B cell (primary cell): Measurements from ENCODE around the gene DAG1. TPM values are rescaled to one million over a fixed set of nuclear protein-coding genes. Genes with fewer than 3 reads are reported as not detected.

Experiments used
- ATAC-seq: fragments of 200-7000 bp; cut with Tn5 transposase; one replicate; pipeline ENCODE4 v1.10.0; 2021; ENCODE audit warnings: low read depth, mild to moderate bottlenecking, moderate number of reproducible peaks, moderate library complexity
- CTCF ChIA-PET: fragments of 350-600 bp; sonication (Branson Sonifier 250); formaldehyde crosslinking; loops from one replicate; lab custom pipeline; 2021; ENCODE audit warnings: antibody characterized with exemption, inconsistent platforms; lab: Charles Lee
- POLR2A ChIA-PET: fragments of 350-600 bp; sonication (Branson Sonifier 250); formaldehyde crosslinking; loops from one replicate; lab custom pipeline; 2021; ENCODE audit warnings: antibody characterized with exemption; lab: Charles Lee
- DNase-seq: peaks from one replicate; pipeline ENCODE4 v3.0.0; 2013
- H2AFZ ChIP-seq: 2 replicates; pipeline ENCODE4 v1.6.1; 2012; ENCODE audit warnings: mild to moderate bottlenecking, low read depth, low read length; ENCODE audit not compliant: insufficient read depth, poor library complexity, severe bottlenecking
- H3K27ac ChIP-seq, 2 donors: 1 replicate in 1 of 2; 2 replicates in 1 of 2; pipeline ENCODE4 v1.5.1; 2012 to 2013; ENCODE audit warnings: low read length in 2 of 2, mild to moderate bottlenecking in 2 of 2, moderate library complexity in 1 of 2
- H3K27me3 ChIP-seq, 4 experiments: fragments of 200-600 bp in 1 of 4; sonication (generic) in 1 of 4; replicated peaks in 1 of 4; 1 replicate in 2 of 4; 2 replicates in 2 of 4; pipeline versions ENCODE4 v1.6.1 to v1.7.0; 2013 to 2016; ENCODE audit warnings: low read length in 3 of 4, mild to moderate bottlenecking in 2 of 4, mixed read lengths in 1 of 4, moderate library complexity in 1 of 4; ENCODE audit not compliant: insufficient read depth in 4 of 4, control insufficient read depth in 3 of 4; ENCODE audit errors: control extremely low read depth in 1 of 4
- H3K36me3 ChIP-seq, 2 experiments: replicated peaks in 1 of 2; 1 replicate in 1 of 2; 2 replicates in 1 of 2; pipeline versions ENCODE4 v1.6.1 to v1.7.1; 2013; ENCODE audit warnings: low read length in 1 of 2; ENCODE audit not compliant: insufficient read depth in 2 of 2, control insufficient read depth in 1 of 2; ENCODE audit errors: control extremely low read depth in 1 of 2, extremely low read depth in 1 of 2
- H3K4me1 ChIP-seq, 2 donors: fragments of 200-600 bp in 1 of 2; sonication (generic) in 1 of 2; 1 replicate in 1 of 2; 2 replicates in 1 of 2; pipeline versions ENCODE4 v1.5.1 to v1.6.1; 2013 to 2017; ENCODE audit warnings: low read length in 2 of 2; ENCODE audit not compliant: control insufficient read depth in 2 of 2, insufficient read depth in 2 of 2
- H3K4me2 ChIP-seq: replicated peaks from 2 replicates; pipeline ENCODE3; 2012; ENCODE audit warnings: mild to moderate bottlenecking, low read depth, low read length; ENCODE audit not compliant: poor library complexity, severe bottlenecking
- H3K4me3 ChIP-seq, 5 experiments: fragments of 200-600 bp in 1 of 5; sonication (generic) in 1 of 5; 1 replicate in 3 of 5; 2 replicates in 2 of 5; pipeline versions ENCODE4 v1.5.1 to v1.7.0; 2011 to 2016; ENCODE audit warnings: low read length in 4 of 5, mild to moderate bottlenecking in 4 of 5, low read depth in 2 of 5, control low read depth in 1 of 5, moderate library complexity in 1 of 5; ENCODE audit not compliant: insufficient read depth in 1 of 5; ENCODE audit errors: control extremely low read depth in 1 of 5, extremely low read depth in 1 of 5
- H3K79me2 ChIP-seq: fragments of 200-600 bp; sonication (generic); one replicate; pipeline ENCODE4 v1.6.0; 2016; ENCODE audit warnings: low read length; ENCODE audit not compliant: control insufficient read depth, insufficient read depth
- H3K9ac ChIP-seq: fragments of 200-600 bp; sonication (generic); 2 replicates; pipeline ENCODE4 v1.6.1; 2017; ENCODE audit warnings: mild to moderate bottlenecking, low read length, moderate library complexity
- H3K9me3 ChIP-seq, 3 donors: one replicate each; pipeline versions ENCODE4 v1.6.1 to v1.7.1; 2013; ENCODE audit warnings: low read length in 2 of 3; ENCODE audit not compliant: control insufficient read depth in 2 of 3, insufficient read depth in 1 of 3; ENCODE audit errors: control extremely low read depth in 1 of 3
- H4K20me1 ChIP-seq: 2 replicates; pipeline ENCODE4 v1.6.0; 2012; ENCODE audit warnings: mild to moderate bottlenecking, low read length; ENCODE audit not compliant: insufficient read depth, control insufficient read depth, poor library complexity, severe bottlenecking
- H3K27ac Mint-ChIP-seq: one replicate; pipeline ENCODE4 v1.8.0; 2021; ENCODE audit warnings: mixed read lengths
- H3K27me3 Mint-ChIP-seq: one replicate; pipeline ENCODE4 v1.8.0; 2021; ENCODE audit warnings: mixed read lengths
- H3K4me1 Mint-ChIP-seq: one replicate; pipeline ENCODE4 v1.8.0; 2021; ENCODE audit warnings: mixed read lengths
- H3K4me3 Mint-ChIP-seq: one replicate; pipeline ENCODE4 v1.8.0; 2021; ENCODE audit warnings: mixed read lengths
- H3K9me3 Mint-ChIP-seq: one replicate; pipeline ENCODE4 v1.8.0; 2022; ENCODE audit warnings: mixed read lengths; ENCODE audit not compliant: insufficient read depth
- EZH2 ChIP-seq: IDR thresholded peaks from 2 replicates; pipeline ENCODE4 v1.6.1; 2012; ENCODE audit warnings: borderline replicate concordance, low read depth, mild to moderate bottlenecking, moderate library complexity, low read length; ENCODE audit not compliant: insufficient read depth, poor library complexity, severe bottlenecking
- WGBS: methylation state at CpG from one replicate; pipeline ENCODE4 v1.1.5; 2013; ENCODE audit warnings: missing lambda C conversion rate; ENCODE audit not compliant: insufficient coverage; 5-methylcytosine and 5-hydroxymethylcytosine counted together
- intact Hi-C: fragments of 100-400 bp; cut with micrococcal nuclease; formaldehyde crosslinking; loops from one replicate; pipeline ENCODE4 v1.10.0; 2022
- polyA plus RNA-seq: library from polyadenylated mRNA; depleted of rRNA; stranded (reverse); fragments of >200 nt; gene quantifications from 2 replicates; pipeline ENCODE4 v1.2.3, GENCODE V29; 2012
- total RNA-seq, 2 donors: library from RNA; stranded (reverse); fragments of 120-200 nt in 1 of 2; gene quantifications; 1 replicate in 1 of 2; 2 replicates in 1 of 2; pipeline versions ENCODE4 v1.2.3 to v1.2.4, GENCODE V29; 2013 to 2022
- TF ChIP-seq, protein P1 (sequence below): fragments of 200-600 bp; IDR thresholded peaks from one replicate; pipeline ENCODE4 v1.8.0; 2022; ENCODE audit warnings: antibody characterized with exemption, mild to moderate bottlenecking

Gene DAG1
- total and polyA plus RNA-seq, 2 donors (not counting 1 experiment from before 2014, with no cell fraction given), result 9.6 to 27.2 TPM

DNA sequence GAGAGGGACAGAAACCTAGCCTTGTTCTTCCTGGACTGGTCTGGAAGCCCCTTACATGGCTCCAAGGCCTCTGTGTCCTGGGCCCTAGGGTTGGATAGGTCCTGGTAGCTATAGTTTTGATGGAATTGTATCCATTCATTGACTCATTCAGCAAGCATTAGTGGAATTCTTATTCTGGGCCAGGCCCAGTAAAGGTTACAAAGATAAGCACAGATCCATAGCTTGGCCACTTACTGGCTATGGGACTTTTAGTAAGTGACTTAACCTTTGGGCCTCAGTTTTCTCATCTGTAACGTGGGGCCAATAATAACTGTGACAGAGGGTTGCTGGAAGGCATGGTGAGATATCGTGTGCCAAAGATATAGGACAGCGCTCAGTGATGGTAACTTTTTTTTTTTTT, 13.6 kb upstream of the DAG1 start:
- intact Hi-C loops, result no loop called here
- H3K4me1 Mint-ChIP-seq, result no peaks in the 10 kb centered on the region
- no peaks in the 10 kb centered on the region for H3K9me3 Mint-ChIP-seq
- Histone ChIP-seq H3K4me1 (no peaks in the 10 kb centered on the region), H3K36me3 (no peaks in the 10 kb centered on the region), H3K79me2 (no peaks in the 10 kb centered on the region), H3K4me3 (no peak overlapping the region), H3K4me2 (no peak overlapping the region), H3K27me3 (no peaks in the 10 kb centered on the region), H2AFZ (no peak overlapping the region), H3K9me3 (no peaks in the 10 kb centered on the region), H4K20me1 (no peaks in the 10 kb centered on the region), H3K27ac (no peak overlapping the region), H3K9ac (no peak overlapping the region)
- no peak overlapping the region for H3K4me3 Mint-ChIP-seq
- WGBS, result 100% methylated on average over 2 of the region's 3 CpGs
- no peak overlapping the region for H3K27ac Mint-ChIP-seq
- ChIA-PET CTCF (no interaction called here), POLR2A (no interaction called here)
- ATAC-seq (no peak), DNase-seq (no peak)
- TF ChIP-seq EZH2, result no peak
- TF ChIP-seq, protein P1, sequence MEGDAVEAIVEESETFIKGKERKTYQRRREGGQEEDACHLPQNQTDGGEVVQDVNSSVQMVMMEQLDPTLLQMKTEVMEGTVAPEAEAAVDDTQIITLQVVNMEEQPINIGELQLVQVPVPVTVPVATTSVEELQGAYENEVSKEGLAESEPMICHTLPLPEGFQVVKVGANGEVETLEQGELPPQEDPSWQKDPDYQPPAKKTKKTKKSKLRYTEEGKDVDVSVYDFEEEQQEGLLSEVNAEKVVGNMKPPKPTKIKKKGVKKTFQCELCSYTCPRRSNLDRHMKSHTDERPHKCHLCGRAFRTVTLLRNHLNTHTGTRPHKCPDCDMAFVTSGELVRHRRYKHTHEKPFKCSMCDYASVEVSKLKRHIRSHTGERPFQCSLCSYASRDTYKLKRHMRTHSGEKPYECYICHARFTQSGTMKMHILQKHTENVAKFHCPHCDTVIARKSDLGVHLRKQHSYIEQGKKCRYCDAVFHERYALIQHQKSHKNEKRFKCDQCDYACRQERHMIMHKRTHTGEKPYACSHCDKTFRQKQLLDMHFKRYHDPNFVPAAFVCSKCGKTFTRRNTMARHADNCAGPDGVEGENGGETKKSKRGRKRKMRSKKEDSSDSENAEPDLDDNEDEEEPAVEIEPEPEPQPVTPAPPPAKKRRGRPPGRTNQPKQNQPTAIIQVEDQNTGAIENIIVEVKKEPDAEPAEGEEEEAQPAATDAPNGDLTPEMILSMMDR, result no peak
- no peaks in the 10 kb centered on the region for H3K27me3 Mint-ChIP-seq

DNA sequence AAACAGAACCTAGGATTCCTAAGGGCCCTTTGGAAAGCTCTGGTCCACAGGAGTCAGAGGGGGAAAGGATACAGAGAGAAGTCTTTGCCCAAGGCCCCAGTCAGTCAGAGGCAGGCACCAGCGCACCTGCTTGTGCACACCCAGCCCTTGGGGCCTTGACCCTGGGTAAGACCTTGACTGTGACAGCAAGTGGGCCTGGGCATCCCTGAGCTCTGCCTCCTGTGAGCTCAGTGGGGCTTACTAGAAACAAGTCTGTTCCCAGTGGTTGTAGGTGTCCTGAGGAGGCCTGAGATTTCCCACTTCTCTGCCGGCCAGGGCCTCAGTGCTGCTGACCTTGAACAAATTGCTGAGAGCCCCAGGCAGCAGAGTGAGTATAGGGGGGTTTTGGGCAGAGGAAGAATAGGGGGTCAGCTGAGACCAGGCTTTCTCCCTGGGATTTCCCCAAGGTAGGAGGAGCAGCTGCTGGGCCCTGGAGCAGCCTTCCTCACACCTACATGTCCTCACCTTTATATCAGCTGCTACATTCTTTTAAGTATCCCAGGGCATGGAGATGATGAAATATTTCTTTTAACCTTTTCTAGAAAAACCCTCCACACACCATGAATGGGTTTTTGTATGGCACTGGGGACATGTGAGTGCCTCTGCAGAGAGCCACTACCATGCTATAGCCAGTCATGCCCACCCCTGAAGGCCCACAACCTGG, 9.7 kb upstream of the DAG1 start:
- H3K4me3 ChIP-seq, result no peak overlapping the region
- H3K9ac ChIP-seq, result no peak overlapping the region
- Mint-ChIP-seq H3K9me3 (no peaks in the 10 kb centered on the region), H3K4me3 (no peak overlapping the region), H3K4me1 (no peaks in the 10 kb centered on the region), H3K27ac (no peak overlapping the region), H3K27me3 (no peaks in the 10 kb centered on the region)
- ChIA-PET CTCF (interaction anchor here (0.7 kb wide), 1 partner anchor 11 kb away, joined by 3 read pairs; no protein-coding TSS in a partner anchor), POLR2A (interaction anchor here (1.0 kb wide), 1 partner anchor 9 kb away, joined by 3 read pairs; the partner anchor contains the start of gene DAG1)
- H4K20me1 ChIP-seq, result no peaks in the 10 kb centered on the region
- no peaks in the 10 kb centered on the region for H3K79me2 ChIP-seq
- H3K9me3 ChIP-seq, result no peaks in the 10 kb centered on the region
- no peaks in the 10 kb centered on the region for H3K36me3 ChIP-seq
- no peaks in the 10 kb centered on the region for H3K4me1 ChIP-seq
- WGBS, result 91% methylated on average over 1 of the region's 2 CpGs
- no peak overlapping the region for H3K27ac ChIP-seq
- intact Hi-C loops, result no loop called here
- ATAC-seq (no peak), DNase-seq (no peak)
- H3K4me2 ChIP-seq, result no peak overlapping the region
- H3K27me3 ChIP-seq, result no peaks in the 10 kb centered on the region
- TF ChIP-seq, protein P1, result no peak
- H2AFZ ChIP-seq, result no peak overlapping the region
